Thyroid gland (tissue), 4 donors: ENCODE results near the gene LTBP3. TPM values are rescaled to one million over a fixed set of nuclear protein-coding genes. Genes with fewer than 3 reads are reported as not detected.
A peak's percentile ranks its signal among the peaks of the same experiment; 100 is the strongest.
"Not testable (repeated sequence)": the region's sequence is repeated elsewhere in the genome, so short reads cannot be mapped to it uniquely, and the experiment has no call there.

Experiments used
- DNase-seq, 2 donors: peaks; one replicate each; pipeline ENCODE4 v3.0.0-alpha.2; 2019
- H3K27ac ChIP-seq, 3 donors: fragments of 200-600 bp; sonication (generic); 1 replicate in 2 of 3; 2 replicates in 1 of 3; pipeline ENCODE4 v1.5.1; 2016 to 2019; ENCODE audit warnings: mild to moderate bottlenecking in 1 of 3, moderate library complexity in 1 of 3
- H3K27me3 ChIP-seq: fragments of 200-600 bp; sonication (generic); one replicate; pipeline ENCODE4 v1.5.1; 2019
- H3K36me3 ChIP-seq, 2 donors: fragments of 200-600 bp; sonication (generic); one replicate each; pipeline ENCODE4 v1.5.1; 2016 to 2019
- H3K4me1 ChIP-seq, 2 donors: fragments of 200-600 bp; sonication (generic); one replicate each; pipeline ENCODE4 v1.5.1; 2017 to 2019
- H3K4me3 ChIP-seq, 3 donors: fragments of 200-600 bp; sonication (generic); replicated peaks in 1 of 3; 1 replicate in 2 of 3; 2 replicates in 1 of 3; pipeline ENCODE4 v1.5.1; 2016; ENCODE audit warnings: mild to moderate bottlenecking in 1 of 3
- H3K9me3 ChIP-seq: fragments of 200-600 bp; sonication (generic); one replicate; pipeline ENCODE4 v1.5.1; 2017
- POLR2A ChIP-seq, 2 donors: fragments of 450-650 bp; IDR thresholded peaks; one replicate each; pipeline ENCODE4 v1.6.1; 2017; ENCODE audit warnings: antibody characterized with exemption in 2 of 2, mild to moderate bottlenecking in 2 of 2, moderate library complexity in 1 of 2
- WGBS, 2 donors: methylation state at CpG; one replicate each; pipeline ENCODE4 v1.1.5; 2017; 5-methylcytosine and 5-hydroxymethylcytosine counted together
- intact Hi-C: fragments of 100-400 bp; cut with DNase I; formaldehyde crosslinking; loops from one replicate; pipeline ENCODE4 v1.15.1; 2023
- total RNA-seq, 4 donors: library from RNA; depleted of rRNA; stranded (reverse); fragments of >200 nt; gene quantifications; one replicate each; pipeline ENCODE4 v1.2.3, GENCODE V29; 2016
- TF ChIP-seq, protein P1 (sequence below), 6 experiments: fragments of 200-600 bp in 3 of 6; fragments of 450-650 bp in 3 of 6; sonication (generic) in 3 of 6; IDR thresholded peaks; one replicate each; pipeline ENCODE4 v1.5.1; 2016 to 2019; ENCODE audit warnings: antibody characterized with exemption in 6 of 6, mild to moderate bottlenecking in 2 of 6, inconsistent platforms in 1 of 6, moderate library complexity in 1 of 6

Gene LTBP3
- total RNA-seq, 4 donors from 2014 or later = 195 to 277 (median 222) TPM

- peak; percentile 76 to 81 for DNase-seq
- Histone ChIP-seq H3K27ac (peak overlapping the region; percentile 48 to 72 (median 67)), H3K4me1 (peaks cover 32 to 39% of the 10 kb centered on the region in 2 donors)
- intact Hi-C loops = loop anchor here (10.0 kb wide), 1 partner anchor 237 kb away; no protein-coding TSS in a partner anchor
- not testable (repeated sequence) for H3K4me3 ChIP-seq, H3K36me3 ChIP-seq, H3K27me3 ChIP-seq, H3K9me3 ChIP-seq
- peak in 1 of 2 donors; percentile 38 for TF ChIP-seq POLR2A (IDR thresholded peaks at IDR 0.05)
- 35 to 54% methylated on average over 18 to 20 of the region's 20 CpGs for WGBS, 2 donors
These were observed 36.2 kb downstream of the LTBP3 start for GRCh38 chr11:65521777-65522521.

DNA sequence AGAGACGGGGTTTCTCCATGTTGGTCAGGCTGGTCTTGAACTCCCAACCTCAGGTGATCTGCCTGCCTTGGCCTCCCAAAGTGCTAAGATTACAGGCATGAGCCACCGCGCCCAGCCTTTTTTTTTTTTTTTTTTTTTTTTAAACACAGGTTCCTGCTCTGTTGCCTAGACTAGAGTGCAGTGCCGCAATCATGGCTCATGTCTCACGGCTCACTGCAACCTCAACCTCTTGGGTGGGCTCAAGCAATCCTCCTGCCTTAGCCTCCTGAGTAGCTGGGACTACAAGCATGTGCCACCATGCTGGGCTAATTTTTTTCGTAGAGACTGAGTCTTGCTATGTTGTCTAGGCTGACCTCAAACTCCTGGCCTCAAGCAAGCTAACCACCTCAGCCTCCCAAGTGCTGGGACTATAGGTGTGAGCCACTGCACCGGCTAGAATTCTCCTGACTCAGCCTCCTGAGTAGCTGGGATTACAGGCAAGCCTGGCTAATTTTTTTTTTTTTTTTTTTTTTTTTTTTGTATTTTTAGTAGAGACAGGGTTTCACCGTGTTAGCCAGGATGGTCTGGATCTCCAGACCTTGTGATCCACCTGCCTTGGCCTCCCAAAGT lies 39.1 kb downstream of the LTBP3 start:
- H3K4me3 ChIP-seq, H3K27ac ChIP-seq, DNase-seq, H3K9me3 ChIP-seq, H3K27me3 ChIP-seq, H3K36me3 ChIP-seq: not testable (repeated sequence)
- peaks cover 14 to 23% of the 10 kb centered on the region in 2 donors for H3K4me1 ChIP-seq
- WGBS, 2 donors = 96 to 97% methylated on average over 8 of the region's 8 CpGs
- intact Hi-C loops = loop anchor here (5.0 kb wide), 1 partner anchor 147 kb away; no protein-coding TSS in a partner anchor

GRCh38 chr11:65516135-65516968 lies 41.8 kb downstream of the LTBP3 start:
- Histone ChIP-seq H3K4me3 (no peak overlapping the region), H3K4me1 (peaks cover 1% of the 10 kb centered on the region in 2 donors), H3K27me3 (no peaks in the 10 kb centered on the region), H3K36me3 (no peaks in the 10 kb centered on the region), H3K9me3 (no peaks in the 10 kb centered on the region), H3K27ac (no peak overlapping the region)
- no peak for DNase-seq
- no peak for TF ChIP-seq POLR2A (IDR thresholded peaks at IDR 0.05)
- TF ChIP-seq, protein P1, sequence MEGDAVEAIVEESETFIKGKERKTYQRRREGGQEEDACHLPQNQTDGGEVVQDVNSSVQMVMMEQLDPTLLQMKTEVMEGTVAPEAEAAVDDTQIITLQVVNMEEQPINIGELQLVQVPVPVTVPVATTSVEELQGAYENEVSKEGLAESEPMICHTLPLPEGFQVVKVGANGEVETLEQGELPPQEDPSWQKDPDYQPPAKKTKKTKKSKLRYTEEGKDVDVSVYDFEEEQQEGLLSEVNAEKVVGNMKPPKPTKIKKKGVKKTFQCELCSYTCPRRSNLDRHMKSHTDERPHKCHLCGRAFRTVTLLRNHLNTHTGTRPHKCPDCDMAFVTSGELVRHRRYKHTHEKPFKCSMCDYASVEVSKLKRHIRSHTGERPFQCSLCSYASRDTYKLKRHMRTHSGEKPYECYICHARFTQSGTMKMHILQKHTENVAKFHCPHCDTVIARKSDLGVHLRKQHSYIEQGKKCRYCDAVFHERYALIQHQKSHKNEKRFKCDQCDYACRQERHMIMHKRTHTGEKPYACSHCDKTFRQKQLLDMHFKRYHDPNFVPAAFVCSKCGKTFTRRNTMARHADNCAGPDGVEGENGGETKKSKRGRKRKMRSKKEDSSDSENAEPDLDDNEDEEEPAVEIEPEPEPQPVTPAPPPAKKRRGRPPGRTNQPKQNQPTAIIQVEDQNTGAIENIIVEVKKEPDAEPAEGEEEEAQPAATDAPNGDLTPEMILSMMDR (IDR thresholded peaks at IDR 0.05) = peak in 1 of 6 experiments; percentile 18
- intact Hi-C loops = loop anchor here (5.0 kb wide), 1 partner anchor 144 kb away; no protein-coding TSS in a partner anchor
- WGBS, 2 donors = 67 to 70% methylated on average over 5 of the region's 5 CpGs

DNA sequence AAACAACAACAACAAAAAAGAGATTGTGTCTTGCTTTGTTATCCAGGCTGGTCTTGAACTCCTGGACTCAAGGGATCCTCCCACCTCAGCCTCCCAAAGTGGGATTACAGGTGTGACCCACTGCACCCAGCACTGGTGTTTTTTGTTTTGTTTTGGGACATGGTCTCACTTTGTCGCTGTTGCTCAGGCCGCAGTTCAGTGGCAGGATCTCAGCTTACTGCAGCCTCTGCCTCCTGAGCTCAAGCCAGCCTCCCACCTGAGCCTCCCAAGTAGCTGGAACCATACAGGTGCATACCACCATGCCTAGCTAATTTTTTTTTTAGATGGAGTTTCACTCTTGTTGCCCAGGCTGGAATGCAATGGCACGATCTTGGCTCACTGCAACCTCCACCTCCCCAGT lies 45.8 kb downstream of the LTBP3 start:
- H3K27me3 ChIP-seq, H3K36me3 ChIP-seq, H3K9me3 ChIP-seq, DNase-seq, H3K4me3 ChIP-seq, H3K27ac ChIP-seq: not testable (repeated sequence)
- intact Hi-C loops = loop anchor here (5.0 kb wide), 2 partner anchors 45 to 95 kb away; no protein-coding TSS in a partner anchor
- 96 to 100% methylated on average over 1 to 3 of the region's 3 CpGs for WGBS, 2 donors
- peaks cover 5 to 11% of the 10 kb centered on the region in 2 donors for H3K4me1 ChIP-seq

DNA sequence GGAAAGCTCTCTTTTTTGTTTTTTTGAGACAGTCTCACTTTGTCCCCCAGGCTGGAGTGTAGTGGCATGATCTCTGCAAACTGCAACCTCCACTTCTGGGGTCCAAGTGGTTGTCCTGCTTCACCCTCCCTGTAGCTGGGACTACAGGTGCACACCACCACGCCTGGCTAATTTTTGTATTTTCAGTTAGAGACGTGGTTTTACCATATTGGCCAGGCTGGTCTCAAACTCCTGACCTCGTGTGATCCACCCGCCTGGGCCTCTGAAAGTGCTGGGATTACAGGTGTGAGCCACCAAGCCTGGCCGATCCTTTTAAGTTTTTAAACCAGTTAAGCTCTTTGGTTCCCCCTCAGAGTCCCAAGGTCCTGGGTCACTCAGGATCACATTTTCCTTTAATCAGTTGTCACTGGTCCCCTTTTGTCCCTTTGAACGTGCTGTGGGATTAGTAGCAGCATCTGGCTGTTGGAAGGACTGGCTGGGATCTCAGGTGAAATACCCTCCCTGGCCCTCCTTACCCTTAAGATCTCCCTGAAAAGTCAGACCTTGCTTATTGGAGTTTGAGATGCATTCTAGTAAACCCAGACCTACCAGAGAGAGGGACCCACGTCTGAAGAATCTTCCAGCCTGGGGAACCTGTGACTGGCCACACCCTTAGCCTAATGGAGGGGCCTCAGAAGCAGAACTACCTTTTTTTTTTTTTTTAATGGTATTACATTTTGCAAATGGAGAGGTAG lies 51.2 kb downstream of the LTBP3 start:
- Histone ChIP-seq H3K27ac (peak overlapping the region; percentile 99 to 100 (median 100)), H3K9me3 (no peaks in the 10 kb centered on the region), H3K36me3 (peaks cover 46% of the 10 kb centered on the region in 2 donors), H3K27me3 (no peaks in the 10 kb centered on the region), H3K4me1 (peaks cover 19 to 27% of the 10 kb centered on the region in 2 donors), H3K4me3 (peak overlapping the region in 1 of 3 donors; percentile 82)
- 11 to 12% methylated on average over 7 of the region's 7 CpGs for WGBS, 2 donors
- DNase-seq = peak; percentile 75 to 81
- intact Hi-C loops = no loop called here
- TF ChIP-seq, protein P1 (IDR thresholded peaks at IDR 0.05) = no peak
- TF ChIP-seq POLR2A (IDR thresholded peaks at IDR 0.05) = peak in 1 of 2 donors; percentile 73
